Measurements from ENCODE around the gene C1QTNF6. TPM values are rescaled to one million over a fixed set of nuclear protein-coding genes. Genes with fewer than 3 reads are reported as not detected.

The C1QTNF6 gene
- total and polyA plus RNA-seq, 2 donors (not counting 1 experiment from before 2014, with no cell fraction given) = 3.5 to 7.4 TPM

GRCh38 chr22:37164505-37164887 lies 23.6 kb downstream of the C1QTNF6 start:
- no peak for TF ChIP-seq CTCF (conservative IDR thresholded peaks at IDR 0.05 in 1 of 2, IDR thresholded peaks at IDR 0.05 in 1 of 2; ENCODE audit: low read depth in 1 of 2, low read length in 2 of 2)
- TF ChIP-seq EZH2 (IDR thresholded peaks at IDR 0.05; ENCODE audit: low read length, missing control alignments) = no peak

GRCh38 chr22:37163575-37164504 lies 24.2 kb downstream of the C1QTNF6 start:
- no peaks in the 10 kb centered on the region for H3K4me1 ChIP-seq (ENCODE audit: control insufficient read depth, extremely low read depth, insufficient read depth, low read length)
- H3K4me2 ChIP-seq (ENCODE audit: extremely low read depth, insufficient read depth, low read length) = no peak overlapping the region
- H3K9ac ChIP-seq (ENCODE audit: insufficient read depth, low read length) = no peak overlapping the region
- peaks cover 20% of the 10 kb centered on the region for H3K27me3 ChIP-seq (ENCODE audit: control insufficient read depth, insufficient read depth, low read length)
- no peaks in the 10 kb centered on the region for H3K36me3 ChIP-seq (ENCODE audit: control insufficient read depth, insufficient read depth, low read length)
- H3K79me2 ChIP-seq (ENCODE audit: control insufficient read depth, insufficient read depth, low read length) = no peaks in the 10 kb centered on the region
- no peak overlapping the region for H2AFZ ChIP-seq (ENCODE audit: low read length)
- no peak overlapping the region for H3K4me3 ChIP-seq (replicated peaks in 1 of 4; ENCODE audit: control extremely low read depth in 1 of 4, insufficient read depth in 1 of 4, low read depth in 3 of 4, low read length in 4 of 4)
- no peaks in the 10 kb centered on the region for H3K9me3 ChIP-seq (ENCODE audit: control insufficient read depth, insufficient read depth, low read depth, low read length)
- no peaks in the 10 kb centered on the region for H4K20me1 ChIP-seq (ENCODE audit: control insufficient read depth, extremely low read depth, insufficient read depth, low read length)
- no peak overlapping the region for H3K27ac ChIP-seq (ENCODE audit: insufficient read depth, low read length)
- no peak for TF ChIP-seq CTCF (conservative IDR thresholded peaks at IDR 0.05 in 1 of 2, IDR thresholded peaks at IDR 0.05 in 1 of 2; ENCODE audit: low read depth in 1 of 2, low read length in 2 of 2)
- no peak for TF ChIP-seq EZH2 (IDR thresholded peaks at IDR 0.05; ENCODE audit: low read length, missing control alignments)
- no peak for DNase-seq (ENCODE audit: low read depth in 2 of 2)

More at GRCh38 chr22:37164505-37164887, 23.6 kb downstream of the C1QTNF6 start:
- H3K4me1 ChIP-seq (ENCODE audit: control insufficient read depth, extremely low read depth, insufficient read depth, low read length) = no peaks in the 10 kb centered on the region
- no peak overlapping the region for H3K4me2 ChIP-seq (ENCODE audit: extremely low read depth, insufficient read depth, low read length)
- no peak for DNase-seq (ENCODE audit: low read depth in 2 of 2)
- H3K27me3 ChIP-seq (ENCODE audit: control insufficient read depth, insufficient read depth, low read length) = peaks cover 19% of the 10 kb centered on the region
- H3K4me3 ChIP-seq (replicated peaks in 1 of 4; ENCODE audit: control extremely low read depth in 1 of 4, insufficient read depth in 1 of 4, low read depth in 3 of 4, low read length in 4 of 4) = no peak overlapping the region
- H3K9me3 ChIP-seq (ENCODE audit: control insufficient read depth, insufficient read depth, low read depth, low read length) = no peaks in the 10 kb centered on the region
- H3K27ac ChIP-seq (ENCODE audit: insufficient read depth, low read length) = no peak overlapping the region
- no peaks in the 10 kb centered on the region for H4K20me1 ChIP-seq (ENCODE audit: control insufficient read depth, extremely low read depth, insufficient read depth, low read length)
- H3K79me2 ChIP-seq (ENCODE audit: control insufficient read depth, insufficient read depth, low read length) = no peaks in the 10 kb centered on the region
- no peak overlapping the region for H3K9ac ChIP-seq (ENCODE audit: insufficient read depth, low read length)
- no peaks in the 10 kb centered on the region for H3K36me3 ChIP-seq (ENCODE audit: control insufficient read depth, insufficient read depth, low read length)
- no peak overlapping the region for H2AFZ ChIP-seq (ENCODE audit: low read length)

GRCh38 chr22:37163096-37163489 lies 25.0 kb downstream of the C1QTNF6 start:
- Histone ChIP-seq H3K27me3 (ENCODE audit: control insufficient read depth, insufficient read depth, low read length) (peaks cover 15% of the 10 kb centered on the region), H3K36me3 (ENCODE audit: control insufficient read depth, insufficient read depth, low read length) (no peaks in the 10 kb centered on the region), H3K4me2 (ENCODE audit: extremely low read depth, insufficient read depth, low read length) (no peak overlapping the region), H3K4me3 (replicated peaks in 1 of 4; ENCODE audit: control extremely low read depth in 1 of 4, insufficient read depth in 1 of 4, low read depth in 3 of 4, low read length in 4 of 4) (no peak overlapping the region), H3K4me1 (ENCODE audit: control insufficient read depth, extremely low read depth, insufficient read depth, low read length) (no peaks in the 10 kb centered on the region), H4K20me1 (ENCODE audit: control insufficient read depth, extremely low read depth, insufficient read depth, low read length) (no peaks in the 10 kb centered on the region), H3K9ac (ENCODE audit: insufficient read depth, low read length) (no peak overlapping the region), H2AFZ (ENCODE audit: low read length) (no peak overlapping the region), H3K79me2 (ENCODE audit: control insufficient read depth, insufficient read depth, low read length) (no peaks in the 10 kb centered on the region), H3K27ac (ENCODE audit: insufficient read depth, low read length) (no peak overlapping the region), H3K9me3 (ENCODE audit: control insufficient read depth, insufficient read depth, low read depth, low read length) (no peaks in the 10 kb centered on the region)
- no peak for TF ChIP-seq EZH2 (IDR thresholded peaks at IDR 0.05; ENCODE audit: low read length, missing control alignments)
- TF ChIP-seq CTCF (conservative IDR thresholded peaks at IDR 0.05 in 1 of 2, IDR thresholded peaks at IDR 0.05 in 1 of 2; ENCODE audit: low read depth in 1 of 2, low read length in 2 of 2) = no peak
- no peak for DNase-seq (ENCODE audit: low read depth in 2 of 2)

Measured in fibroblast of lung (primary cell).